Body of pancreas (tissue), 4 donors: ENCODE results near the gene TRERF1.

Experiments
- POLR2A ChIP-seq, 3 donors: fragments of 450-650 bp; IDR thresholded peaks; one replicate each; pipeline ENCODE4 v1.6.1; 2016; ENCODE audit warnings: antibody characterized with exemption in 3 of 3, mild to moderate bottlenecking in 2 of 3
- TF ChIP-seq, protein P1 (sequence below), 7 experiments: fragments of 450-650 bp in 4 of 7; fragments of 200-600 bp in 3 of 7; sonication (generic) in 3 of 7; IDR thresholded peaks; one replicate each; pipeline ENCODE4 v1.5.1; 2016 to 2019; ENCODE audit warnings: antibody characterized with exemption in 7 of 7

- TF ChIP-seq, protein P1, sequence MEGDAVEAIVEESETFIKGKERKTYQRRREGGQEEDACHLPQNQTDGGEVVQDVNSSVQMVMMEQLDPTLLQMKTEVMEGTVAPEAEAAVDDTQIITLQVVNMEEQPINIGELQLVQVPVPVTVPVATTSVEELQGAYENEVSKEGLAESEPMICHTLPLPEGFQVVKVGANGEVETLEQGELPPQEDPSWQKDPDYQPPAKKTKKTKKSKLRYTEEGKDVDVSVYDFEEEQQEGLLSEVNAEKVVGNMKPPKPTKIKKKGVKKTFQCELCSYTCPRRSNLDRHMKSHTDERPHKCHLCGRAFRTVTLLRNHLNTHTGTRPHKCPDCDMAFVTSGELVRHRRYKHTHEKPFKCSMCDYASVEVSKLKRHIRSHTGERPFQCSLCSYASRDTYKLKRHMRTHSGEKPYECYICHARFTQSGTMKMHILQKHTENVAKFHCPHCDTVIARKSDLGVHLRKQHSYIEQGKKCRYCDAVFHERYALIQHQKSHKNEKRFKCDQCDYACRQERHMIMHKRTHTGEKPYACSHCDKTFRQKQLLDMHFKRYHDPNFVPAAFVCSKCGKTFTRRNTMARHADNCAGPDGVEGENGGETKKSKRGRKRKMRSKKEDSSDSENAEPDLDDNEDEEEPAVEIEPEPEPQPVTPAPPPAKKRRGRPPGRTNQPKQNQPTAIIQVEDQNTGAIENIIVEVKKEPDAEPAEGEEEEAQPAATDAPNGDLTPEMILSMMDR (IDR thresholded peaks at IDR 0.05): no peak
- TF ChIP-seq POLR2A (IDR thresholded peaks at IDR 0.05): no peak
Measured at GRCh38 chr6:42361036-42361435, 90.7 kb downstream of the TRERF1 start.
